A549 treated with CORT108297 at 1 μM for 4 hours (cell line): ENCODE measurements around the gene EGLN2. TPM values are rescaled to one million over a fixed set of nuclear protein-coding genes. Genes with fewer than 3 reads are reported as not detected.

Experiments used
- total RNA-seq: library from RNA; stranded (reverse); fragments of 200-300 nt; extraction: Qiagen RNA extraction; gene quantifications from 5 replicates; pipeline ENCODE4 v1.2.3, GENCODE V29; 2022

The EGLN2 gene
- 66.7 to 94.6 TPM (median 91.9 TPM) in 5 replicates for total RNA-seq

DNA sequence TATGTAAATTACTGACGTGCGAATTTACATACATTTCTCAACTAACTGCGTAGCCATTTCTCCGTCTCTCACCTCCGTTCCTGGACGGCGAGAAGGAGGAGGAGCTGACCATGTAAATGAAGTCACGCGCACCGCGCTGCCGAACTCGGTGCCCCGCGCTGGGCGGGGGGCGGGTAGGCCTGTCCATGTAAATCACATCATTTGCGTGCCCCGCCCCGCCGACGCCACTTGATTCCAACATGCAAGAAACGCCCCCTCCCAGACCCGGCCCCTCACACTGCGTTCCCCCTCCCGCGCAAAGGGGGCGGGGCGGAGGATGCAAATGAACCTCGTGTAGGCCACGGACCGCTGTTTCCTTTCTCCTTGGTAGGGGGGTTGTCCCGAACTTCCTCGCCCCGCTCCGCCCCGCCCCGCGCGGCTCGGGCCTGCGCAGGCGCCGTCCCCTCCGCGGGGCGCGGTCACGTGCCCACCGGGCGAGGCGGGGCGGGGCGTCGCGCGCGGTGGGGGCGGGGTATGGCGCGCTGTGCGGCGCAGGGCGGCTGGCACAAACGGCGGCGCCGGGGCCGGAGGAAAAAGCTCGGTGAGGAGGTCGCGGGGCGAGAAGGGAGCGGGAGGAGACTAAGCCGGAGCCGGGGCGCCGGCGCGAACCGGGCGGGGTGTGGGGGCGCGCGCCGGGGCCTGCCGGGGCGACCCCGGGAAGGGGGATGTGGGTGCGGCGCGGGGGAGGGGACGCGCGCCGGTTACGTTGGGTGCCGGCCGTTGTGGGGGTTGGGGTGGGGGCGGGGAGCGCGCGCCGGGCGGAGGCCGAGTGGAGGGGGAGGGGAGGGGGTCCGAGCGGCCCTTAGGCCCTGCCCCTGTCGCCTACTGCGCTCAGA is at the start of gene EGLN2:
Gene EGLN2, plus strand, starts transcription at position 509 of the 875 bp plus-strand sequence. CDS start 1,382 bp downstream, outside the sequence.

DNA sequence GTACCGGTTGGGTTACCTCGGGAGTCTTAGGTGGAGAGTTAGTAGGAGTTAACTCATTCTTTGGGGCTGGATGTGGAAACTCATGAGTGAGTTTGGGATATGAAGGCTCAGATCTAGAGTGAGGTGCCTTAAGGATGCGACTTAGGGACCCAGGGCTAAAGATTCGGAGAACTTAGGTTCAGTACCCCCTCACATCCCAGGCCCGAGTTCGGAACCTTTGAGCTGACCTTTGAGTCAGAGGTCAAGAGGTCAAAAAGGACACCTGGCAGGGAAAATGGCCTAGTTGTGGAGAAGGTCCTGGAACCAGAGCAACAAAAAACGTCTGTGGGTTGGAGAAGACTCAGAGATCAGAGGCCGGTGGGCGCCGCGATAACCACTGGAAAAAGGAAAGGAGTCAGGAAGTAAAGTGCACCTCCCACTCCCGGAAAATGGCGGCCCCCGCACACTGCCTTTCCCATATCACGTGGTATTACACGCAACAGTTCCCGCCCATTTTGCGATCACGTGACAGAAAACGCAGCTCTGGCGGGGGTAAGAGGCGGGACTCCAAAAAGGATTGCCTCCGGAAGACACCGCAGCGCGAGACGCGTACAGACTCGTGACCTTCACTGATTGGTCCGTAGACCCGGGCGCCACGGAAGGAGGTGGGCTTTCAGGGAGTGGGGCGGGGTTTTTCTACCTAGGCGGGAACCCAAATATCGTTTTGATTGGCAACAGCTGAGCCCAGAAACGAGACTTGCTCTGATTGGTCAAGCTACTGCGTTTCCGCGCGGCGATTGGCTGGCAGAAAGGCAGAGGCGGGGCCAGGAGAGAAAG is 48.7 kb upstream of the EGLN2 start, which contains the start of gene ACTMAP:
Gene ACTMAP, minus strand, starts transcription at position 420 of the 816 bp plus-strand sequence. CDS start 674 bp downstream, outside the sequence.

DNA sequence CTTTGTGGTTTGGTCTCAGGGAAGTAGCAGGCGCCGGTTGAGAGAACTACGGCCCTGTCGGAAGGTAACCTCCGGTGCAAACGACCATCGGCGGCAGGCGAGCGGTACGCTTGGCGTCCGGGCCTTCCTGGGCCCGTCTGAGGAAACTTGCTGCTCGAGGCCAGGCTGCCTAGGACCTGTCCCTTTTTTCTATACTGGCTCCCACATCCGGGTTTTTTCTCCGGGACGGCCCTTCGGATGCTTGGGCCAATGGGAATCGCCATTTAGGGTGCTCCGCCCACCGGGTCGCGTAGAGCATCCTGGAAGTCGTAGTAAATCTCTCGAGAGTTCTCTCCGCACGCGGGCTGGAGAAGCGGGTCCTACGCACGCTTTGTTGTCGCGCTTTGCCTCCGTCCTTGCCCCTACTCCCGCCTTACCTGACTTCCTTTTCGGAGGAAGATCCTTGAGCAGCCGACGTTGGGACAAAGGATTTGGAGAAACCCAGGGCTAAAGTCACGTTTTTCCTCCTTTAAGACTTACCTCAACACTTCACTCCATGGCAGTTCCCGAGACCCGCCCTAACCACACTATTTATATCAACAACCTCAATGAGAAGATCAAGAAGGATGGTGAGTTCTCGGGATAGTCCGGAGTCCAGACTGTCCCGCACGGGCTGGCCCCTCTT is 48.0 kb upstream of the EGLN2 start, which contains the start of gene SNRPA:
Gene SNRPA, plus strand, starts transcription at position 330 of the 664 bp plus-strand sequence. Its CDS starts 206 bp downstream, at position 536.

DNA sequence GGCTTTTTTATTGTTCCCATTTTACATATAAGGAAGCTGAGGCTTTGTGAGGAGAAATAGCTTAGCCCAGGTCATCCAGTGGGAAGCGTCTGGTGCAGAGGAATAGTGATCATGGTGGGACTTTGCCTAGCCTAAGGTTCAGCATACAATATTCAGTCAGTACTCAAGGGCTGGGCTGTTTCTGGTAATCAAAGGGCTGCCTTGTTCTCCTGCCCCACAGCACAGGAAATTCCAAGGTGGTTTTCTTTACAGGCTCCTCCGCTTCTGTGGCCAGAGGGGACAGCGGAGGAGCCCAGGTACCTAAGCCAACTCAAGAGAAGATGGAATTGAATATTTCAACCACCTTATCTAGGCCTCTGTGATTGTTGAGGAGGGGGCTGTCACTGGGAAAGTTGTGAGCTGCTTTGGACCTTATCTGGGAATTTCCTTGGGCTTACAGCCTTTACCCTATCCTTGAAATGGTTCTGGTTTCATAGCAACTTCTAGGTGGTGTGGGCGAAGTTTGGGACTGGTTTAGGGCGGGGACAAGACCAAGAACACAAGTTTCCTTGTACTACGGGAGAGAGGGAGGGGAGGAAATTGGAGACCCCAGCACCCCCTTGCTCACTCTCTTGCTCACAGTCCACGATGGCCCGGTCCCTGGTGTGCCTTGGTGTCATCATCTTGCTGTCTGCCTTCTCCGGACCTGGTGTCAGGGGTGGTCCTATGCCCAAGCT is 23.9 kb upstream of the EGLN2 start, which contains the start of gene MIA:
Gene MIA, plus strand, starts transcription at position 606 of the 716 bp plus-strand sequence. Its CDS starts 22 bp downstream, at position 628.

DNA sequence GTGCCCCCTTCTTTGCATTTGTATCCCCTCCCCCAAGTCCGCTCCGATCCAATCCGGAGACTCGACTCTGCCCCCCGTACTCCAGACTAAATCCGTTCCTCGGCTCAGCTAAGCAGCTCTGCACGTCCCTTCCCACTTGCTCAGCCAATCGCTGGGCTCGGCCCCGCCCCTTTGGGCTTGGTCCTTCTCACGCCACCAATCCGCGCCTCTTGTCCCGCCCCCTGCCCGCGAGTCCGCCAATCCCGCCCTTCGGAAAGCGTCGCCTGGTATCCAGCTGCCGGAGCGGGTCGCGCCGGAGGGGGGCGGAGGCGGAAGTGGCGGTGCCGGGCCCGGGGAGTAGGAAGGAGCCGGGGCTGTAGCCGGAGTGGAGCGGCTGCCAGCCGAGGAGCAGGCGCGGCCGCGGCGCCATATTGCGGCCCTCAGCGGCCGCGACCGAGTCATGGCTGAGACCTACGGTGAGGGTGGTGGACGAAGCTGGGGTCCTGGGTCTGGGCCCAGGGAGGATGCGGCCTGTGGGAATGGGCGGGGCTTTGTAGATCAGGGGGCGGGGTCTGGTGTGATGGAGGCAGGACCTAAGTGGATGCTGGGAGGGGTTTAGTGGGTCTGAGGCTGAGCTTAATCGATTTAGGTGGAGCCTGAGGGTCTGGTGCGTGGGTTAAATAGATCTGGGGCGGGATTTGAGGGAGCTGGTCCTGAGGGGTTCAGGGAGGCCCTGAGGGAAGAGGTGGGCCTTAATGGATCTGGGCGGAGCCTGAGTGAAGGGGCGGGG is 20.9 kb upstream of the EGLN2 start, which contains the start of gene RAB4B:
Gene RAB4B, plus strand, starts transcription at position 311 of the 769 bp plus-strand sequence. Its CDS starts 129 bp downstream, at position 440.

DNA sequence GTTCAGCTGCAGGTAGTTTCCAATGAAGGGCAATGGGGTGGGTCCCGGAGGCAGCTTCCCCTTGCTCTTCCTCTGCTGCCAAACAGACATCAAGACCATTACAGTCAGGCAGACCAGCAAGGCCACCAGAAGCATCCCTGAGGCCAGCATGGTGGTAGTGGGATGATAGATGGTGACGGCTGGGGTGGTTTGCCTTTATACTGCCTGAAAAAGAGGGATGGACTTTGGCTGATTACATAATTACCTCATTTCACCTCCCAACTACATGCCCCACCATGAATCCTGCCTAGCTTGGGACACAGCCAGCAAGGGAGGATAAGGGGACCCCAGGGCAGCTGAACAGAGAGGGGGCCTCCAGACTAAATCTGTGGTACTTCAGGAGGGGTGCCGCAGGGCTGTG is 51.3 kb downstream of the EGLN2 start, which contains the start of gene CYP2A6:
Gene CYP2A6, minus strand, starts transcription at position 171 of the 400 bp plus-strand sequence. Its CDS starts 21 bp downstream, at position 150.

Other genes starting within 250 kb of the EGLN2 start
- 102 to 155 TPM (median 145 TPM) in 5 replicates for gene SHKBP1, start 222.3 kb upstream of the EGLN2 start, total RNA-seq
- gene LTBP4, start 197.8 kb upstream of the EGLN2 start, total RNA-seq, result 42.1 to 73.1 TPM (median 63.4 TPM) in 5 replicates
- gene NUMBL, start 108.5 kb upstream of the EGLN2 start, total RNA-seq, result 48.5 to 75.7 TPM (median 69.8 TPM) in 5 replicates
- gene COQ8B, start 82.3 kb upstream of the EGLN2 start, total RNA-seq, result 65.4 to 82.0 TPM (median 78.4 TPM) in 5 replicates
- gene ITPKC, start 82.1 kb upstream of the EGLN2 start, total RNA-seq, result 18.0 to 22.5 TPM (median 20.6 TPM) in 5 replicates
- gene ACTMAP, start 48.7 kb upstream of the EGLN2 start, total RNA-seq, result 15.0 to 18.8 TPM (median 18.3 TPM) in 5 replicates
- gene SNRPA, start 48.0 kb upstream of the EGLN2 start, total RNA-seq, result 155 to 192 TPM (median 160 TPM) in 5 replicates
- 0.57 TPM in 1 of 5 replicates, not detected in the others for gene MIA, start 23.7 kb upstream of the EGLN2 start, total RNA-seq
- gene RAB4B, start 20.9 kb upstream of the EGLN2 start, total RNA-seq, result 14.5 to 21.3 TPM (median 20.2 TPM) in 5 replicates
- gene CYP2A6, start 51.3 kb downstream of the EGLN2 start, total RNA-seq, result 0.10 TPM in 1 of 5 replicates, not detected in the others
- gene CYP2A7, start 83.0 kb downstream of the EGLN2 start, total RNA-seq, result not detected in 5 replicates
- gene CYP2B6, start 192.1 kb downstream of the EGLN2 start, total RNA-seq, result 0.05 to 0.08 TPM in 2 of 5 replicates, not detected in the others